Muscle of leg (tissue), 11 donors: ENCODE data around the gene CSRP3. TPM values are rescaled to one million over a fixed set of nuclear protein-coding genes. Genes with fewer than 3 reads are reported as not detected.
"Not testable (repeated sequence)": the region's sequence is repeated elsewhere in the genome, so short reads cannot be mapped to it uniquely, and the experiment has no call there.

ENCODE experiments used
- DNase-seq: peaks from one replicate; pipeline ENCODE4 v3.0.0; 2013
- H3K27ac ChIP-seq: one replicate; pipeline ENCODE4 v1.5.1; 2013; ENCODE audit warnings: mild to moderate bottlenecking, low read length, control low read depth
- H3K27me3 ChIP-seq: one replicate; pipeline ENCODE4 v1.6.1; 2013; ENCODE audit warnings: low read length; ENCODE audit not compliant: control insufficient read depth, insufficient read depth
- H3K36me3 ChIP-seq: one replicate; pipeline ENCODE4 v1.6.1; 2013; ENCODE audit warnings: low read length; ENCODE audit not compliant: control insufficient read depth, insufficient read depth
- H3K4me1 ChIP-seq: one replicate; pipeline ENCODE4 v1.6.1; 2013; ENCODE audit warnings: low read length; ENCODE audit not compliant: control insufficient read depth, insufficient read depth
- H3K4me3 ChIP-seq: one replicate; pipeline ENCODE4 v1.5.1; 2013; ENCODE audit warnings: low read length, control low read depth
- H3K9me3 ChIP-seq: replicated peaks from 2 replicates; pipeline ENCODE4 v1.6.1; 2013; ENCODE audit warnings: low read depth, low read length; ENCODE audit not compliant: control insufficient read depth
- WGBS: methylation state at CpG from one replicate; pipeline ENCODE4 v1.1.5; 2013; ENCODE audit warnings: missing lambda C conversion rate; ENCODE audit not compliant: insufficient coverage; 5-methylcytosine and 5-hydroxymethylcytosine counted together
- polyA plus RNA-seq, 8 donors: library from polyadenylated mRNA; unstranded; fragments of 120-200 nt; gene quantifications; one replicate each; pipeline versions ENCODE4 v1.2.1 to v1.2.3, GENCODE V29; 2013; ENCODE audit warnings: inconsistent platforms in 1 of 8, low replicate concordance in 1 of 8; ENCODE audit not compliant: insufficient read length in 8 of 8, insufficient read depth in 1 of 8
- total RNA-seq: library from RNA; stranded (reverse); fragments of 120-200 nt; gene quantifications from one replicate; pipeline ENCODE4 v1.2.4, GENCODE V29; 2013

CSRP3 gene
- total and polyA plus RNA-seq, 9 donors, result 412 to 714 (median 612) TPM

DNA sequence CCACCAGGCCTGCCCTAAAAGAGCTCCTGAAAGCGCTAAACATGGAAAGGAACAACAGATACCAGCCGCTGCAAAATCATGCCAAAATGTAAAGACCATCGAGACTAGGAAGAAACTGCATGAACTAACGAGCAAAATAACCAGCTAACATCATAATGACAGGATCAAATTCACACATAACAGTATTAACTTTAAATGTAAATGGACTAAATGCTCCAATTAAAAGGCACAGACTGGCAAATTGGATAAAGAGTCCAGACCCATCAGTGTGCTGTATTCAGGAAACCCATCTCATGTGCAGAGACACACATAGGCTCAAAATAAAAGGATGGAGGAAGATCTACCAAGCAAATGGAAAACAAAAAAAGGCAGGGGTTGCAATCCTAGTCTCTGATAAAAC, 64.9 kb downstream of the CSRP3 start:
- WGBS, result no CpG with 5 or more reads among the region's 4 CpGs
- not testable (repeated sequence) for H3K27me3 ChIP-seq, H3K27ac ChIP-seq, DNase-seq, H3K4me1 ChIP-seq, H3K9me3 ChIP-seq, H3K4me3 ChIP-seq, H3K36me3 ChIP-seq

DNA sequence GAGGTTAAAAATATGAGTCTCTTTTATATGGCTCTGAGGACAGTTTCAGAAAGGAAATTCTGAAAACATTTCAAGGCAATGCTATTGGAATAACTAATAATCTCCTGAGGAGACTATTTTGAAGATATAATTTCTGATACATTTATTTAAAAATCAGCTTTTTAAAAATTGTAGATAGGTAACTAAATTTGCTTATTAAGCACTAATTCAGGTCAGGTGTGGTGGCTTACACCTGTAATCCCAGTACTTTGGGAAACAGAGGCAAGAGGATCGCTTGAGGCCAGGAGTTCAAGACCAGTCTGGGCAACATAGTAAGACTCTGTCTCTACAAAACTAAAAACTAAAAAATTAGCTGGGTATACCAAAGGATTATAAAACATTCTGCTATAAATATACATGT, 67.8 kb downstream of the CSRP3 start:
- no peak for DNase-seq
- no peaks in the 10 kb centered on the region for H3K4me1 ChIP-seq
- H3K9me3 ChIP-seq, result peaks cover 2% of the 10 kb centered on the region
- H3K27me3 ChIP-seq, result no peaks in the 10 kb centered on the region
- no peak overlapping the region for H3K4me3 ChIP-seq
- WGBS, result no CpG with 5 or more reads among the region's 1 CpG
- H3K36me3 ChIP-seq, result no peaks in the 10 kb centered on the region
- no peak overlapping the region for H3K27ac ChIP-seq

Other genes starting within 250 kb of the CSRP3 start
- gene MRGPRX2, start 141.3 kb downstream of the CSRP3 start, total RNA-seq, result not detected
- not detected for gene MRGPRX2, start 141.3 kb downstream of the CSRP3 start, polyA plus RNA-seq
- gene ZDHHC13, start 84.8 kb downstream of the CSRP3 start, total RNA-seq, result 6.3 TPM
- 1 to 10 TPM; 5.9 to 8.1 (median 7.2) TPM for gene ZDHHC13, start 84.8 kb downstream of the CSRP3 start, polyA plus RNA-seq
- gene E2F8, start 39.0 kb upstream of the CSRP3 start, total RNA-seq, result 9.0 TPM
- gene E2F8, start 39.0 kb upstream of the CSRP3 start, polyA plus RNA-seq, result 10 to 100 TPM; 15.9 to 26.5 (median 19.5) TPM